HepG2 (cell line): Measurements from ENCODE around the gene PSORS1C1. TPM values are rescaled to one million over a fixed set of nuclear protein-coding genes. Genes with fewer than 3 reads are reported as not detected.

Experiments used
- CHCHD3 ChIP-seq: sonication (generic); formaldehyde crosslinking; IDR thresholded peaks from 2 replicates; pipeline ENCODE4 v1.8.0; 2022; ENCODE audit warnings: mild to moderate bottlenecking, missing genetic modification reagents, moderate library complexity
- ELF1 ChIP-seq: sonication (generic); formaldehyde crosslinking; IDR thresholded peaks from 2 replicates; pipeline ENCODE4 v1.4.0; 2020; ENCODE audit warnings: missing genetic modification reagents
- FLYWCH1 ChIP-seq: sonication (generic); formaldehyde crosslinking; IDR thresholded peaks from 2 replicates; pipeline ENCODE4 v1.8.1; 2023; ENCODE audit warnings: mild to moderate bottlenecking, missing genetic modification reagents
- NFYC ChIP-seq: IDR thresholded peaks from 2 replicates; pipeline ENCODE4 v1.6.1; 2016; ENCODE audit warnings: missing genetic modification reagents, missing compliant biosample characterization
- POLR2A ChIP-seq, 2 experiments: IDR thresholded peaks; 2 replicates each; pipeline ENCODE4 v1.6.1; 2011; ENCODE audit warnings: low read depth in 2 of 2, low read length in 2 of 2, mild to moderate bottlenecking in 1 of 2, moderate library complexity in 1 of 2; ENCODE audit not compliant: insufficient read depth in 1 of 2
- SNAI1 ChIP-seq: sonication (generic); formaldehyde crosslinking; IDR thresholded peaks from 2 replicates; pipeline ENCODE4 v1.5.0; 2020; ENCODE audit warnings: mild to moderate bottlenecking, missing genetic modification reagents, borderline replicate concordance
- TMF1 ChIP-seq: sonication (generic); formaldehyde crosslinking; IDR thresholded peaks from 2 replicates; pipeline ENCODE4 v1.8.1; 2022; ENCODE audit warnings: low read depth, missing genetic modification reagents
- ZFY ChIP-seq: sonication (generic); formaldehyde crosslinking; IDR thresholded peaks from 2 replicates; pipeline ENCODE4 v1.4.0; 2020; ENCODE audit warnings: missing genetic modification reagents
- ZNF235 ChIP-seq: sonication (generic); formaldehyde crosslinking; IDR thresholded peaks from 2 replicates; pipeline ENCODE4 v1.8.1; 2023; ENCODE audit warnings: mild to moderate bottlenecking, missing genetic modification reagents, borderline replicate concordance
- ZNF431 ChIP-seq: sonication (generic); formaldehyde crosslinking; IDR thresholded peaks from 2 replicates; pipeline ENCODE4 v1.9.0; 2022; ENCODE audit warnings: missing genetic modification reagents, low read depth, mild to moderate bottlenecking, borderline replicate concordance
- ZNF496 ChIP-seq: sonication (generic); formaldehyde crosslinking; IDR thresholded peaks from 2 replicates; pipeline ENCODE4 v1.8.1; 2023; ENCODE audit warnings: mild to moderate bottlenecking, moderate library complexity, missing genetic modification reagents; ENCODE audit not compliant: insufficient replicate concordance
- ZNF879 ChIP-seq: sonication (generic); formaldehyde crosslinking; IDR thresholded peaks from 2 replicates; pipeline ENCODE4 v1.8.1; 2023; ENCODE audit warnings: missing genetic modification reagents
- ZNF883 ChIP-seq: sonication (generic); formaldehyde crosslinking; IDR thresholded peaks from 2 replicates; pipeline ENCODE4 v1.5.1; 2020; ENCODE audit warnings: mild to moderate bottlenecking, missing genetic modification reagents; ENCODE audit errors: not compliant biosample characterization
- polyA plus RNA-seq, 8 experiments: library from polyadenylated mRNA; depleted of rRNA in 3 of 8; stranded (reverse) in 7 of 8; unstranded in 1 of 8; fragments of >200 nt; fragmentation: Illumina TruSeq in 4 of 8; extraction: Trizol in 4 of 8; gene quantifications; 2 replicates each; pipeline versions ENCODE4 v1.2.1 to v1.2.3, GENCODE V29; 2011 to 2016; ENCODE audit warnings: low read depth in 4 of 8, missing spikeins in 1 of 8, mixed read lengths in 1 of 8; ENCODE audit not compliant: insufficient read depth in 1 of 8
- total RNA-seq, 5 experiments: library from RNA; depleted of rRNA; stranded (reverse); fragments of >200 nt; fragmentation: Illumina TruSeq; extraction: Trizol; gene quantifications; 2 replicates each; pipeline ENCODE4 v1.2.3, GENCODE V29; 2016; ENCODE audit warnings: low read depth in 1 of 5
- TF ChIP-seq, protein P1 (sequence below): sonication (generic); formaldehyde crosslinking; IDR thresholded peaks from 2 replicates; pipeline ENCODE4 v1.4.0; 2020; ENCODE audit warnings: missing genetic modification reagents
- TF ChIP-seq, protein P2 (sequence below): sonication (generic); formaldehyde crosslinking; IDR thresholded peaks from 2 replicates; pipeline ENCODE4 v1.9.0; 2021; ENCODE audit warnings: missing genetic modification reagents, borderline replicate concordance
- TF ChIP-seq, protein P3 (sequence below): sonication (generic); formaldehyde crosslinking; IDR thresholded peaks from 2 replicates; pipeline ENCODE4 v1.8.1; 2023; ENCODE audit warnings: missing genetic modification reagents, mild to moderate bottlenecking, borderline replicate concordance
- TF ChIP-seq, protein P4 (sequence below): sonication (generic); formaldehyde crosslinking; IDR thresholded peaks from 2 replicates; pipeline ENCODE4 v1.4.0; 2020; ENCODE audit warnings: missing genetic modification reagents
- TF ChIP-seq, protein P5 (sequence below): sonication (generic); formaldehyde crosslinking; IDR thresholded peaks from 2 replicates; pipeline ENCODE4 v1.4.0; 2020; ENCODE audit warnings: low read depth, mild to moderate bottlenecking, missing genetic modification reagents

Gene PSORS1C1
- total and polyA plus RNA-seq, 2 of the 13 experiments (the other 11 are each of a cell fraction or from before 2014, with no cell fraction given) = 0.01 to 0.02 TPM

DNA sequence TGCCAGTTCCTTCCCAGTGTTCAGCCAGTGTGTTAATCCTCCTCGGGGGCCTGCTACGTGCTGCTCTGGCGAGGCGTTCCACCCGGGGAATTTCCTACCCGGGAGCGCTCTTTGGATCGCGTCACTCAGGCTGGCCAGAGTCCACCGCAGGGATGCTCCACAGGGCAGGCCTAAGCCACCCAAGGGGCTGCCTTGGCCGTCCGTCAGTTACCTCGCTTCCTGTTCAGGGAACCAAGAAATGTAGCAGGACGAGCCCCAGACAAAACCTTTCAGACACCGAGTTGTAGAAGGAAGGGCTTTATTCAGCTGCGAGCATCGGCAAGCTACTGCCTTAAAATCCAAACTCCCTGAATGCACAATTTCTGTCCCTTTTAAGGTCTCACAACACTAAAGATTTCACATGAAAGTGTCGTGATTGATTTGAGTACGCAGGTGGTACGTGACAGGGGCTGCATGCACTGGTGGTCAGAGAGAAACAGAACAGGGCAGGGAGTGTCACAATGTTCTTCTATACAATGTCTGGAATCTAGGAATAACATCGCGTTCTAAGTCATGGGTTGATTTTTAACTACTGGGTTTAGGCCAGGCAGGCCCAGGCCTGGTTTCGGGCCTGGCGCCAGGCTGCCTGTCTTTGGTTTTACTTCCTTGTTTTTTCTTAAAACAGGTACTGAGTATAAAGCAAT lies 71.6 kb downstream of the PSORS1C1 start (continued):
- TF ChIP-seq, protein P1, sequence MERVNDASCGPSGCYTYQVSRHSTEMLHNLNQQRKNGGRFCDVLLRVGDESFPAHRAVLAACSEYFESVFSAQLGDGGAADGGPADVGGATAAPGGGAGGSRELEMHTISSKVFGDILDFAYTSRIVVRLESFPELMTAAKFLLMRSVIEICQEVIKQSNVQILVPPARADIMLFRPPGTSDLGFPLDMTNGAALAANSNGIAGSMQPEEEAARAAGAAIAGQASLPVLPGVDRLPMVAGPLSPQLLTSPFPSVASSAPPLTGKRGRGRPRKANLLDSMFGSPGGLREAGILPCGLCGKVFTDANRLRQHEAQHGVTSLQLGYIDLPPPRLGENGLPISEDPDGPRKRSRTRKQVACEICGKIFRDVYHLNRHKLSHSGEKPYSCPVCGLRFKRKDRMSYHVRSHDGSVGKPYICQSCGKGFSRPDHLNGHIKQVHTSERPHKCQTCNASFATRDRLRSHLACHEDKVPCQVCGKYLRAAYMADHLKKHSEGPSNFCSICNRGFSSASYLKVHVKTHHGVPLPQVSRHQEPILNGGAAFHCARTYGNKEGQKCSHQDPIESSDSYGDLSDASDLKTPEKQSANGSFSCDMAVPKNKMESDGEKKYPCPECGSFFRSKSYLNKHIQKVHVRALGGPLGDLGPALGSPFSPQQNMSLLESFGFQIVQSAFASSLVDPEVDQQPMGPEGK = peak; percentile 42; the same call in 1 of the 2 replicates
- TF ChIP-seq ZNF235 (CRISPR knock-in tag) = no peak
- no peak for TF ChIP-seq ZNF496 (CRISPR knock-in tag)
- TF ChIP-seq NFYC (CRISPR knock-in tag) = peak; percentile 62
- TF ChIP-seq, protein P2, sequence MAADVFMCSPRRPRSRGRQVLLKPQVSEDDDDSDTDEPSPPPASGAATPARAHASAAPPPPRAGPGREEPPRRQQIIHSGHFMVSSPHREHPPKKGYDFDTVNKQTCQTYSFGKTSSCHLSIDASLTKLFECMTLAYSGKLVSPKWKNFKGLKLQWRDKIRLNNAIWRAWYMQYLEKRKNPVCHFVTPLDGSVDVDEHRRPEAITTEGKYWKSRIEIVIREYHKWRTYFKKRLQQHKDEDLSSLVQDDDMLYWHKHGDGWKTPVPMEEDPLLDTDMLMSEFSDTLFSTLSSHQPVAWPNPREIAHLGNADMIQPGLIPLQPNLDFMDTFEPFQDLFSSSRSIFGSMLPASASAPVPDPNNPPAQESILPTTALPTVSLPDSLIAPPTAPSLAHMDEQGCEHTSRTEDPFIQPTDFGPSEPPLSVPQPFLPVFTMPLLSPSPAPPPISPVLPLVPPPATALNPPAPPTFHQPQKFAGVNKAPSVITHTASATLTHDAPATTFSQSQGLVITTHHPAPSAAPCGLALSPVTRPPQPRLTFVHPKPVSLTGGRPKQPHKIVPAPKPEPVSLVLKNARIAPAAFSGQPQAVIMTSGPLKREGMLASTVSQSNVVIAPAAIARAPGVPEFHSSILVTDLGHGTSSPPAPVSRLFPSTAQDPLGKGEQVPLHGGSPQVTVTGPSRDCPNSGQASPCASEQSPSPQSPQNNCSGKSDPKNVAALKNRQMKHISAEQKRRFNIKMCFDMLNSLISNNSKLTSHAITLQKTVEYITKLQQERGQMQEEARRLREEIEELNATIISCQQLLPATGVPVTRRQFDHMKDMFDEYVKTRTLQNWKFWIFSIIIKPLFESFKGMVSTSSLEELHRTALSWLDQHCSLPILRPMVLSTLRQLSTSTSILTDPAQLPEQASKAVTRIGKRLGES = no peak
- TF ChIP-seq ZNF879 = no peak
- TF ChIP-seq ZNF883 (CRISPR knock-in tag) = peak; percentile 44
- no peak for TF ChIP-seq FLYWCH1
- no peak for TF ChIP-seq ZNF431
- peak; percentile 60 for TF ChIP-seq ELF1 (CRISPR knock-in tag)
- peak; percentile 86; the same call in 1 of the 2 replicates for TF ChIP-seq TMF1 (CRISPR knock-in tag)
- TF ChIP-seq POLR2A (IDR thresholded peaks at IDR 0.05; ENCODE audit: insufficient read depth in 1 of 2, low read depth in 2 of 2, low read length in 2 of 2) = peak in 1 of 2 experiments; percentile 87
- TF ChIP-seq, protein P3, sequence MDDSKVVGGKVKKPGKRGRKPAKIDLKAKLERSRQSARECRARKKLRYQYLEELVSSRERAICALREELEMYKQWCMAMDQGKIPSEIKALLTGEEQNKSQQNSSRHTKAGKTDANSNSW (CRISPR knock-in tag) = no peak; the same call in 1 of the 2 replicates
- TF ChIP-seq ZFY (CRISPR knock-in tag) = peak; percentile 94
- TF ChIP-seq, protein P4, sequence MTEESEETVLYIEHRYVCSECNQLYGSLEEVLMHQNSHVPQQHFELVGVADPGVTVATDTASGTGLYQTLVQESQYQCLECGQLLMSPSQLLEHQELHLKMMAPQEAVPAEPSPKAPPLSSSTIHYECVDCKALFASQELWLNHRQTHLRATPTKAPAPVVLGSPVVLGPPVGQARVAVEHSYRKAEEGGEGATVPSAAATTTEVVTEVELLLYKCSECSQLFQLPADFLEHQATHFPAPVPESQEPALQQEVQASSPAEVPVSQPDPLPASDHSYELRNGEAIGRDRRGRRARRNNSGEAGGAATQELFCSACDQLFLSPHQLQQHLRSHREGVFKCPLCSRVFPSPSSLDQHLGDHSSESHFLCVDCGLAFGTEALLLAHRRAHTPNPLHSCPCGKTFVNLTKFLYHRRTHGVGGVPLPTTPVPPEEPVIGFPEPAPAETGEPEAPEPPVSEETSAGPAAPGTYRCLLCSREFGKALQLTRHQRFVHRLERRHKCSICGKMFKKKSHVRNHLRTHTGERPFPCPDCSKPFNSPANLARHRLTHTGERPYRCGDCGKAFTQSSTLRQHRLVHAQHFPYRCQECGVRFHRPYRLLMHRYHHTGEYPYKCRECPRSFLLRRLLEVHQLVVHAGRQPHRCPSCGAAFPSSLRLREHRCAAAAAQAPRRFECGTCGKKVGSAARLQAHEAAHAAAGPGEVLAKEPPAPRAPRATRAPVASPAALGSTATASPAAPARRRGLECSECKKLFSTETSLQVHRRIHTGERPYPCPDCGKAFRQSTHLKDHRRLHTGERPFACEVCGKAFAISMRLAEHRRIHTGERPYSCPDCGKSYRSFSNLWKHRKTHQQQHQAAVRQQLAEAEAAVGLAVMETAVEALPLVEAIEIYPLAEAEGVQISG (CRISPR knock-in tag) = peak; percentile 81
- TF ChIP-seq SNAI1 = no peak
- TF ChIP-seq, protein P5, sequence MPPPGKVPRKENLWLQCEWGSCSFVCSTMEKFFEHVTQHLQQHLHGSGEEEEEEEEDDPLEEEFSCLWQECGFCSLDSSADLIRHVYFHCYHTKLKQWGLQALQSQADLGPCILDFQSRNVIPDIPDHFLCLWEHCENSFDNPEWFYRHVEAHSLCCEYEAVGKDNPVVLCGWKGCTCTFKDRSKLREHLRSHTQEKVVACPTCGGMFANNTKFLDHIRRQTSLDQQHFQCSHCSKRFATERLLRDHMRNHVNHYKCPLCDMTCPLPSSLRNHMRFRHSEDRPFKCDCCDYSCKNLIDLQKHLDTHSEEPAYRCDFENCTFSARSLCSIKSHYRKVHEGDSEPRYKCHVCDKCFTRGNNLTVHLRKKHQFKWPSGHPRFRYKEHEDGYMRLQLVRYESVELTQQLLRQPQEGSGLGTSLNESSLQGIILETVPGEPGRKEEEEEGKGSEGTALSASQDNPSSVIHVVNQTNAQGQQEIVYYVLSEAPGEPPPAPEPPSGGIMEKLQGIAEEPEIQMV (CRISPR knock-in tag) = peak; percentile 86; the same call in 1 of the 2 replicates
- no peak for TF ChIP-seq CHCHD3 (CRISPR knock-in tag)
